HUDEP-2 (cell line): ENCODE results near the gene DHRS7.
"Not testable (repeated sequence)": the region's sequence is repeated elsewhere in the genome, so short reads cannot be mapped to it uniquely, and the experiment has no call there.

Experiments
- DNase-seq, 76 experiments: peaks; one replicate each; lab custom pipeline; 2025; ENCODE audit not compliant: unreplicated experiment in 76 of 76; lab: John Stamatoyannopoulos, UW

Gene DHRS7

GRCh38 chr14:60153991-60154390, 11.2 kb downstream of the DHRS7 start:
- DNase-seq, result no peak

GRCh38 chr14:60151715-60152114, 13.5 kb downstream of the DHRS7 start:
- DNase-seq, result peak in 64 of 76 experiments; percentile 4 to 65 (median 32)

- DNase-seq, result no peak
These were observed 30.5 kb downstream of the DHRS7 start for GRCh38 chr14:60134702-60135101.

GRCh38 chr14:60133487-60133886, 31.7 kb downstream of the DHRS7 start:
- no peak for DNase-seq

- DNase-seq, result no peak
These were observed 39.3 kb downstream of the DHRS7 start for GRCh38 chr14:60125918-60126317.

- no peak for DNase-seq
These were observed 49.0 kb downstream of the DHRS7 start for GRCh38 chr14:60116181-60116580.

GRCh38 chr14:60114881-60115280, 50.3 kb downstream of the DHRS7 start:
- DNase-seq, result no peak

- no peak for DNase-seq
These were observed 53.5 kb downstream of the DHRS7 start for GRCh38 chr14:60111732-60112131.

- no peak for DNase-seq
These were observed 57.7 kb downstream of the DHRS7 start for GRCh38 chr14:60107477-60107876.

GRCh38 chr14:60106339-60106738, 58.9 kb downstream of the DHRS7 start:
- DNase-seq, result no peak

GRCh38 chr14:60102389-60102788, 62.8 kb downstream of the DHRS7 start:
- DNase-seq, result no peak

- no peak for DNase-seq
These were observed 63.4 kb downstream of the DHRS7 start for GRCh38 chr14:60101786-60102185.

GRCh38 chr14:60099855-60100254, 65.3 kb downstream of the DHRS7 start:
- DNase-seq, result not testable (repeated sequence)

GRCh38 chr14:60097974-60098373, 67.2 kb downstream of the DHRS7 start:
- no peak for DNase-seq

- peak in 1 of 76 experiments; percentile 1 for DNase-seq
These were observed 69.3 kb downstream of the DHRS7 start for GRCh38 chr14:60095781-60096450.

GRCh38 chr14:60095231-60095630, 70.0 kb downstream of the DHRS7 start:
- DNase-seq, result no peak

GRCh38 chr14:60094306-60094897, 70.8 kb downstream of the DHRS7 start:
- peak in 72 of 76 experiments; percentile 13 to 85 (median 56) for DNase-seq
